GM12878 (cell line): ENCODE data around the gene ADGRA3. TPM values are rescaled to one million over a fixed set of nuclear protein-coding genes. Genes with fewer than 3 reads are reported as not detected.

Experiments
- ATAC-seq: fragments of 200-7000 bp; cut with Tn5 transposase; 3 replicates; pipeline ENCODE4 v1.9.1; 2020; ENCODE audit warnings: mild to moderate bottlenecking, moderate library complexity
- BruUV-seq: library from RNA; stranded (reverse); fragments of 400-500 nt; replicated peaks from 2 replicates; lab custom pipeline; 2021; lab: Mats Ljungman, UMichigan
- CTCF ChIA-PET: fragments of 300-600 bp; sonication (Branson Sonifier 250); formaldehyde crosslinking; extraction: SDS; loops from one replicate; lab custom pipeline; 2021; ENCODE audit warnings: inconsistent platforms; lab: Yijun Ruan, JAX
- POLR2A ChIA-PET: fragments of 350-600 bp; formaldehyde crosslinking; extraction: SDS; loops from one replicate; lab custom pipeline; 2021; ENCODE audit warnings: inconsistent platforms; lab: Charles Lee
- RAD21 ChIA-PET: fragments of 300-600 bp; sonication (Branson Sonifier 250); formaldehyde crosslinking; loops from one replicate; lab custom pipeline; 2023; ENCODE audit warnings: antibody characterized with exemption; ENCODE audit not compliant: unreplicated experiment; lab: Charles Lee
- SMC1A ChIA-PET: fragments of 300-600 bp; sonication (Branson Sonifier 250); formaldehyde crosslinking; loops from one replicate; lab custom pipeline; 2023; ENCODE audit not compliant: unreplicated experiment, uncharacterized antibody; lab: Charles Lee
- DNase-seq: peaks from one replicate; pipeline ENCODE4 v3.0.0-alpha.2; 2011; ENCODE audit warnings: low read depth, low spot score
- FAIRE-seq: peaks from 3 replicates; lab custom pipeline; 2011; peaks lifted over from hg19 to GRCh38; lab: Jason Lieb, UNC
- H2AFZ ChIP-seq: 2 replicates; pipeline ENCODE4 v1.6.0; 2011; ENCODE audit warnings: low read depth, low read length, control low read depth; ENCODE audit not compliant: control insufficient read depth
- H3K27ac ChIP-seq: 2 replicates; pipeline ENCODE4 v1.5.1; 2011; ENCODE audit warnings: control low read depth; ENCODE audit not compliant: control insufficient read depth, insufficient read depth
- H3K27me3 ChIP-seq, 2 experiments: replicated peaks in 1 of 2; 2 replicates each; pipeline versions ENCODE4 v1.6.0 to v1.6.1; 2011; ENCODE audit warnings: low read length in 1 of 2; ENCODE audit not compliant: control insufficient read depth in 2 of 2, insufficient read depth in 2 of 2
- H3K36me3 ChIP-seq, 2 experiments: 2 replicates each; pipeline ENCODE4 v1.5.1; 2011; ENCODE audit warnings: low read length in 1 of 2; ENCODE audit not compliant: control insufficient read depth in 2 of 2, insufficient read depth in 2 of 2
- H3K4me1 ChIP-seq: 2 replicates; pipeline ENCODE4 v1.6.1; 2011; ENCODE audit warnings: mild to moderate bottlenecking, low read length, moderate library complexity, mixed read lengths; ENCODE audit not compliant: control insufficient read depth, insufficient read depth
- H3K4me2 ChIP-seq: 2 replicates; pipeline ENCODE4 v1.6.0; 2011; ENCODE audit warnings: control low read depth; ENCODE audit not compliant: control insufficient read depth, insufficient read depth
- H3K4me3 ChIP-seq: fragments of 200-600 bp; sonication (generic); 2 replicates; pipeline ENCODE4 v1.5.1; 2016
- H3K79me2 ChIP-seq: 2 replicates; pipeline ENCODE4 v1.6.0; 2011; ENCODE audit warnings: low read length; ENCODE audit not compliant: control insufficient read depth, insufficient read depth
- H3K9ac ChIP-seq: 2 replicates; pipeline ENCODE4 v1.8.0; 2011; ENCODE audit warnings: low read length, control low read depth, mixed read lengths; ENCODE audit not compliant: control insufficient read depth, insufficient read depth
- H3K9me3 ChIP-seq: replicated peaks from 3 replicates; pipeline ENCODE4 v1.5.1; 2011; ENCODE audit warnings: mild to moderate bottlenecking, low read length; ENCODE audit not compliant: control insufficient read depth, insufficient read depth
- H4K20me1 ChIP-seq: 2 replicates; pipeline ENCODE4 v1.6.0; 2011; ENCODE audit not compliant: control insufficient read depth, insufficient read depth
- CBX5 ChIP-seq: sonication (generic); IDR thresholded peaks from 2 replicates; pipeline ENCODE4 v1.6.1; 2016; ENCODE audit warnings: low read depth, moderate library complexity, mild to moderate bottlenecking, inconsistent platforms
- FOXK2 ChIP-seq: fragments of 450-650 bp; IDR thresholded peaks from 2 replicates; pipeline ENCODE4 v1.6.1; 2017; ENCODE audit warnings: mild to moderate bottlenecking, moderate library complexity
- NR2C1 ChIP-seq: fragments of 450-650 bp; IDR thresholded peaks from 2 replicates; pipeline ENCODE4 v1.6.1; 2017; ENCODE audit warnings: antibody characterized with exemption, mild to moderate bottlenecking, moderate library complexity
- PAX5 ChIP-seq: IDR thresholded peaks from 2 replicates; pipeline ENCODE4 v1.6.1; 2011; ENCODE audit warnings: low read depth, low read length, borderline replicate concordance
- SKIL ChIP-seq: fragments of 450-650 bp; IDR thresholded peaks from 2 replicates; pipeline ENCODE4 v1.6.1; 2017; ENCODE audit warnings: mild to moderate bottlenecking, low read depth, inconsistent platforms; ENCODE audit not compliant: poor library complexity, severe bottlenecking
- SMAD1 ChIP-seq: fragments of 450-650 bp; IDR thresholded peaks from 2 replicates; pipeline ENCODE4 v1.6.1; 2018; ENCODE audit warnings: mild to moderate bottlenecking, low read depth; ENCODE audit not compliant: partially characterized antibody
- in situ Hi-C: fragments of 300-500 bp; cut with MboI; formaldehyde crosslinking; loops from 9 replicates; pipeline ENCODE4 v1.14.3; 2018; ENCODE audit warnings: mixed read lengths
- intact Hi-C: fragments of 100-400 bp; cut with micrococcal nuclease; formaldehyde crosslinking; loops from one replicate; pipeline ENCODE4 v1.14.2; 2022; ENCODE audit not compliant: unreplicated experiment
- polyA plus RNA-seq, 11 experiments: library from polyadenylated mRNA; depleted of rRNA in 4 of 11; unstranded in 6 of 11; stranded (reverse) in 5 of 11; fragments of >200 nt; fragmentation: Nextera tagmentation in 4 of 11; fragmentation: Illumina TruSeq in 1 of 11; extraction: Ambion mirVana in 4 of 11; extraction: Trizol in 1 of 11; gene quantifications; 1 replicate in 1 of 11; 2 replicates in 10 of 11; pipeline versions ENCODE4 v1.2.1 to v1.2.3, GENCODE V29; 2011 to 2016; ENCODE audit warnings: inconsistent platforms in 2 of 11, missing spikeins in 2 of 11, low read depth in 1 of 11
- total RNA-seq, 4 experiments: library from RNA; depleted of rRNA in 3 of 4; stranded (reverse); fragments of >200 nt in 3 of 4; fragmentation: Illumina TruSeq in 1 of 4; extraction: Trizol in 1 of 4; gene quantifications; 2 replicates each; pipeline versions ENCODE4 v1.2.1 to v1.2.3, GENCODE V29; 2013 to 2021

ADGRA3 gene
- total and polyA plus RNA-seq, 10 of the 15 experiments (the other 5 are each of a cell fraction or from before 2014, with no cell fraction given), result 0.24 to 66.2 (median 2.5) TPM

- no peaks in the 10 kb centered on the region for H3K9me3 ChIP-seq
- in situ Hi-C loops, result no loop called here
- no TSS peak for BruUV-seq
- intact Hi-C loops, result no loop called here
- no peaks in the 10 kb centered on the region for H3K79me2 ChIP-seq
- no peaks in the 10 kb centered on the region for H3K27me3 ChIP-seq
- H4K20me1 ChIP-seq, result no peaks in the 10 kb centered on the region
- H3K36me3 ChIP-seq, result no peaks in the 10 kb centered on the region
- ATAC-seq (no peak), FAIRE-seq (no peak), DNase-seq (no peak)
- no peaks in the 10 kb centered on the region for H3K4me1 ChIP-seq
- no peak for TF ChIP-seq PAX5
- TF ChIP-seq NR2C1, result no peak
- no peak for TF ChIP-seq CBX5
- TF ChIP-seq SMAD1, result no peak
- no peak for TF ChIP-seq FOXK2
- TF ChIP-seq SKIL, result no peak
- H3K4me3 ChIP-seq, result no peak overlapping the region
- no peak overlapping the region for H3K27ac ChIP-seq
- no peak overlapping the region for H3K4me2 ChIP-seq
- ChIA-PET POLR2A (no interaction called here), CTCF (interaction anchor here (0.6 to 1.6 kb wide), 3 partner anchors 11 to 123 kb away, joined by 3 to 4 read pairs (median 3); no protein-coding TSS in a partner anchor), SMC1A (interaction anchor here (1.2 to 2.0 kb wide), 5 partner anchors 44 to 86 kb away, joined by 3 to 8 read pairs (median 4); no protein-coding TSS in a partner anchor), RAD21 (interaction anchor here (1.2 to 1.4 kb wide), 3 partner anchors 42 to 111 kb away, joined by 3 to 4 read pairs (median 4); no protein-coding TSS in a partner anchor)
- H3K9ac ChIP-seq, result no peak overlapping the region
- no peak overlapping the region for H2AFZ ChIP-seq
Observed at GRCh38 chr4:22521240-22521639, 5.4 kb upstream of the ADGRA3 start.
